Lung (tissue), 12 donors: ENCODE results near the gene P2RY2. TPM values are rescaled to one million over a fixed set of nuclear protein-coding genes. Genes with fewer than 3 reads are reported as not detected.
A peak's percentile ranks its signal among the peaks of the same experiment; 100 is the strongest.

ENCODE experiments used
- ATAC-seq: fragments of 200-7000 bp; cut with Tn5 transposase; one replicate; pipeline ENCODE4 v1.9.1; 2020; ENCODE audit warnings: moderate number of reproducible peaks; ENCODE audit not compliant: insufficient read depth, low FRiP score
- DNase-seq, 3 donors: peaks; one replicate each; pipeline ENCODE4 v3.0.0-alpha.2; 2013 to 2017
- H3K27ac ChIP-seq, 2 donors: one replicate each; pipeline ENCODE4 v1.5.1; 2013; ENCODE audit warnings: mild to moderate bottlenecking in 2 of 2, moderate library complexity in 2 of 2, control low read depth in 1 of 2, inconsistent platforms in 1 of 2, low read depth in 1 of 2, low read length in 1 of 2
- H3K27me3 ChIP-seq, 3 donors: one replicate each; pipeline ENCODE4 v1.5.1; 2013; ENCODE audit warnings: low read length in 2 of 3; ENCODE audit not compliant: control insufficient read depth in 3 of 3, insufficient read depth in 3 of 3
- H3K36me3 ChIP-seq, 4 donors: one replicate each; pipeline ENCODE4 v1.5.1; 2013; ENCODE audit warnings: low read length in 4 of 4, mild to moderate bottlenecking in 1 of 4, moderate library complexity in 1 of 4; ENCODE audit not compliant: control insufficient read depth in 4 of 4, insufficient read depth in 4 of 4
- H3K4me1 ChIP-seq, 5 donors: one replicate each; pipeline ENCODE4 v1.5.1; 2013; ENCODE audit warnings: low read length in 5 of 5, mild to moderate bottlenecking in 2 of 5, moderate library complexity in 1 of 5; ENCODE audit not compliant: control insufficient read depth in 5 of 5, insufficient read depth in 5 of 5
- H3K4me3 ChIP-seq: one replicate; pipeline ENCODE4 v1.5.1; 2013; ENCODE audit warnings: mild to moderate bottlenecking, control low read depth, moderate library complexity
- H3K9ac ChIP-seq, 2 donors: one replicate each; pipeline ENCODE4 v1.5.1; 2013; ENCODE audit warnings: low read length in 2 of 2, control low read depth in 1 of 2; ENCODE audit not compliant: insufficient read depth in 1 of 2
- H3K9me3 ChIP-seq, 4 donors: one replicate each; pipeline ENCODE4 v1.5.1; 2013; ENCODE audit warnings: low read length in 3 of 4, mild to moderate bottlenecking in 1 of 4, moderate library complexity in 1 of 4; ENCODE audit not compliant: control insufficient read depth in 4 of 4, insufficient read depth in 3 of 4
- WGBS, 2 donors: extraction: QIAGEN DNeasy Blood & Tissue Kit; methylation state at CpG; one replicate each; pipeline ENCODE4 v1.1.7; 2013; 5-methylcytosine and 5-hydroxymethylcytosine counted together
- polyA plus RNA-seq, 2 donors: library from polyadenylated mRNA; stranded (reverse); fragments of 200-250 nt; gene quantifications; one replicate each; pipeline ENCODE4 v1.2.1, GENCODE V29; 2013
- total RNA-seq, 2 donors: library from RNA; depleted of rRNA in 1 of 2; stranded (reverse); fragments of >200 nt in 1 of 2; gene quantifications; one replicate each; pipeline ENCODE4 v1.2.1, GENCODE V29; 2014 to 2021
- TF ChIP-seq, protein P1 (sequence below): IDR thresholded peaks from 2 replicates; pipeline ENCODE4 v1.5.1; 2012; ENCODE audit warnings: mild to moderate bottlenecking; ENCODE audit errors: control extremely low read depth, extremely low read depth
- donor health status: control.
- donor health status: control.
- donor health status: Bipolar disorder and iron deficiency.
- donor health status: healthy.
- donor health status: DM: yes; HTN: yes; CAD: no.

The P2RY2 gene
- total and polyA plus RNA-seq, 4 donors: 3.1 to 13.0 (median 6.5) TPM

DNA sequence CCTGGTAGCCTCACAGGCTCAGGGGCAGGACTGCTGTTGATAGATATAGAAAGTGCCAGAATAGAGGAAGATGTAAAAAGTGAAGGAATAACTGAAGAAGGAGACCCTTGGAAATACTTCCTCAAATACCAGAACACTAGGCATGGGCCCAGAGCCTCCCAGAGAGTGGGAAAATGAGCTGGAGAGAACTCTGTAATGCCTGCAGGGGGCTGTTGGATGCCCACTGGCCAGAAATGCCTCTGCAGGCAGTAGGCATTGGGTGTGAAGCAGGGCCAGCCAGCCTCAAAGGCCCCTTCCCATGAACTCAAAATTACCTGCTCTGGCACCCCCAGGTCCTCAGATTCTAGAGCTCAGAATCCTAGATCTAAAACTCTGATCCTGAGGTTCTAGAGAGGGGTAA lies 15.1 kb downstream of the P2RY2 start:
- no peak overlapping the region for H3K4me3 ChIP-seq
- DNase-seq: no peak
- H3K27me3 ChIP-seq: no peaks in the 10 kb centered on the region
- H3K4me1 ChIP-seq: peaks cover 0 to 37% (median 14%) of the 10 kb centered on the region in 5 donors
- no peaks in the 10 kb centered on the region for H3K9me3 ChIP-seq
- no peak overlapping the region for H3K27ac ChIP-seq
- peaks cover 0 to 4% (median 0%) of the 10 kb centered on the region in 4 donors for H3K36me3 ChIP-seq
- no peak for ATAC-seq
- TF ChIP-seq, protein P1, sequence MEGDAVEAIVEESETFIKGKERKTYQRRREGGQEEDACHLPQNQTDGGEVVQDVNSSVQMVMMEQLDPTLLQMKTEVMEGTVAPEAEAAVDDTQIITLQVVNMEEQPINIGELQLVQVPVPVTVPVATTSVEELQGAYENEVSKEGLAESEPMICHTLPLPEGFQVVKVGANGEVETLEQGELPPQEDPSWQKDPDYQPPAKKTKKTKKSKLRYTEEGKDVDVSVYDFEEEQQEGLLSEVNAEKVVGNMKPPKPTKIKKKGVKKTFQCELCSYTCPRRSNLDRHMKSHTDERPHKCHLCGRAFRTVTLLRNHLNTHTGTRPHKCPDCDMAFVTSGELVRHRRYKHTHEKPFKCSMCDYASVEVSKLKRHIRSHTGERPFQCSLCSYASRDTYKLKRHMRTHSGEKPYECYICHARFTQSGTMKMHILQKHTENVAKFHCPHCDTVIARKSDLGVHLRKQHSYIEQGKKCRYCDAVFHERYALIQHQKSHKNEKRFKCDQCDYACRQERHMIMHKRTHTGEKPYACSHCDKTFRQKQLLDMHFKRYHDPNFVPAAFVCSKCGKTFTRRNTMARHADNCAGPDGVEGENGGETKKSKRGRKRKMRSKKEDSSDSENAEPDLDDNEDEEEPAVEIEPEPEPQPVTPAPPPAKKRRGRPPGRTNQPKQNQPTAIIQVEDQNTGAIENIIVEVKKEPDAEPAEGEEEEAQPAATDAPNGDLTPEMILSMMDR: no peak
- no peak overlapping the region for H3K9ac ChIP-seq

DNA sequence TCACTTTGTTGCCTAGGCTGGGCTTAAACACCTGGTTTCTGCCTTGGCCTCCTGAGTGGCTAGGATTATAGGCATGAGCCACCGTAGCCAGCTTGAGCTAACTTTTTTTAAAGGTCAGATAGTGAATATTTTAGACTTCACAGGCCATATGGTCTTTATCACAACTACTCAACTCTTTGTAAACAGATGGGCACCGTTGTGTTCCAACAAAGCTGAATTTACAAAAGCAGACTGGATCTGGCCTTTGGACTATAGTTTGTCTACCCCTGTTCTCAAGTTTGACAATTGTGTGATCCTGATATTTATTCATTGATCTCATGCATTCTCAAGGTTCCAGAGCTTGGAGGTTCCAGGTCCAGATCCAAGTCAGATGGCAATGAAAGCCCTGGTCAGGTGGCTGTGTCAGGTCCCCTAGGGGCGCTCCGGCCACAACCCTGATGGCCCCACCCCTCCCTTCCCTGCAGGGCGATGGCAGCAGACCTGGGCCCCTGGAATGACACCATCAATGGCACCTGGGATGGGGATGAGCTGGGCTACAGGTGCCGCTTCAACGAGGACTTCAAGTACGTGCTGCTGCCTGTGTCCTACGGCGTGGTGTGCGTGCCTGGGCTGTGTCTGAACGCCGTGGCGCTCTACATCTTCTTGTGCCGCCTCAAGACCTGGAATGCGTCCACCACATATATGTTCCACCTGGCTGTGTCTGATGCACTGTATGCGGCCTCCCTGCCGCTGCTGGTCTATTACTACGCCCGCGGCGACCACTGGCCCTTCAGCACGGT lies 15.8 kb downstream of the P2RY2 start:
- Histone ChIP-seq H3K36me3 (peaks cover 0 to 4% (median 0%) of the 10 kb centered on the region in 4 donors), H3K4me1 (peaks cover 0 to 32% (median 14%) of the 10 kb centered on the region in 5 donors), H3K4me3 (no peak overlapping the region), H3K9me3 (no peaks in the 10 kb centered on the region), H3K9ac (no peak overlapping the region), H3K27me3 (no peaks in the 10 kb centered on the region), H3K27ac (no peak overlapping the region)
- TF ChIP-seq, protein P1: no peak
- 92 to 94% methylated on average over 23 of the region's 23 CpGs for WGBS, 2 donors
- DNase-seq (peak in 2 of 3 donors; percentile 84 to 91), ATAC-seq (no peak)

DNA sequence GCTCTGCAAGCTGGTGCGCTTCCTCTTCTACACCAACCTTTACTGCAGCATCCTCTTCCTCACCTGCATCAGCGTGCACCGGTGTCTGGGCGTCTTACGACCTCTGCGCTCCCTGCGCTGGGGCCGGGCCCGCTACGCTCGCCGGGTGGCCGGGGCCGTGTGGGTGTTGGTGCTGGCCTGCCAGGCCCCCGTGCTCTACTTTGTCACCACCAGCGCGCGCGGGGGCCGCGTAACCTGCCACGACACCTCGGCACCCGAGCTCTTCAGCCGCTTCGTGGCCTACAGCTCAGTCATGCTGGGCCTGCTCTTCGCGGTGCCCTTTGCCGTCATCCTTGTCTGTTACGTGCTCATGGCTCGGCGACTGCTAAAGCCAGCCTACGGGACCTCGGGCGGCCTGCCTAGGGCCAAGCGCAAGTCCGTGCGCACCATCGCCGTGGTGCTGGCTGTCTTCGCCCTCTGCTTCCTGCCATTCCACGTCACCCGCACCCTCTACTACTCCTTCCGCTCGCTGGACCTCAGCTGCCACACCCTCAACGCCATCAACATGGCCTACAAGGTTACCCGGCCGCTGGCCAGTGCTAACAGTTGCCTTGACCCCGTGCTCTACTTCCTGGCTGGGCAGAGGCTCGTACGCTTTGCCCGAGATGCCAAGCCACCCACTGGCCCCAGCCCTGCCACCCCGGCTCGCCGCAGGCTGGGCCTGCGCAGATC lies 16.5 kb downstream of the P2RY2 start:
- no peak overlapping the region for H3K9ac ChIP-seq
- H3K4me1 ChIP-seq: peaks cover 3 to 25% (median 13%) of the 10 kb centered on the region in 5 donors
- WGBS, 2 donors: 95% methylated on average over 56 of the region's 56 CpGs
- TF ChIP-seq, protein P1: no peak
- peaks cover 0 to 4% (median 0%) of the 10 kb centered on the region in 4 donors for H3K36me3 ChIP-seq
- no peaks in the 10 kb centered on the region for H3K9me3 ChIP-seq
- ATAC-seq: no peak
- DNase-seq: no peak
- no peak overlapping the region for H3K4me3 ChIP-seq
- H3K27ac ChIP-seq: no peak overlapping the region
- no peaks in the 10 kb centered on the region for H3K27me3 ChIP-seq
